Breast epithelium (tissue), 3 donors: ENCODE measurements around the gene KATNAL2.

Experiments used
- CTCF ChIP-seq, 3 donors: fragments of 450-650 bp; IDR thresholded peaks; one replicate each; pipeline ENCODE4 v1.5.1; 2016 to 2017; ENCODE audit warnings: antibody characterized with exemption in 3 of 3, mild to moderate bottlenecking in 3 of 3, moderate library complexity in 3 of 3
- POLR2A ChIP-seq: fragments of 450-650 bp; IDR thresholded peaks from one replicate; pipeline ENCODE4 v1.6.1; 2016; ENCODE audit warnings: antibody characterized with exemption, mild to moderate bottlenecking, moderate library complexity
- POLR2AphosphoS5 ChIP-seq, 3 donors: sonication (generic); formaldehyde crosslinking; IDR thresholded peaks; one replicate each; pipeline ENCODE4 v1.6.1; 2017; ENCODE audit warnings: antibody characterized with exemption in 3 of 3

DNA sequence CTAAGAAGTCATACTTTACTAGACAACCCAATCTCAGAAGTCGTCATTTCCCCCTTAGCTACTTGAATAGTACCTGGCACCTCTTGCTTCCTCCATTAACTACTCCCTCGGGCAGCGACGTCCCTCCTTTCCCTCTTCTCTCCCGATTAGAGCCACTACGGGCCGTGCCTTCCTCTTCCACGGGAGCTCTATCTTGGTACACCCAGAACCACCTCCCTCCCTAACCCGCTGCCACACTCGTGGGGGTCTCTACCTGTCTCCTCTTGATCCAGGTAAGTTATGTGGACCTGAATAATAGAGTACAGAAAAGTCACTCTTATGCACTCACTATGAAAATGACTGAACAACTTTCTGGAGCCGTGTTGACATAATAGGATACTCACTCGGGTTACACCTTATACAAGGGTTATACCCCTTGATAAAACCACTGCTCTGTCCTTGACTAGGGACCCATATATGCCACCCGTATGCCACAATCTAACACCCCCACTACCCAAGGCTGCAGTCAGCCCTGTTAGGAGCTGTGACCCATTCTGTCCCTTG is 233.5 kb downstream of the KATNAL2 start:
- TF ChIP-seq CTCF (IDR thresholded peaks at IDR 0.05) = no peak
- TF ChIP-seq POLR2A = no peak
- no peak for TF ChIP-seq POLR2AphosphoS5 (IDR thresholded peaks at IDR 0.05)
